HG03378 (cell line): Measurements from ENCODE around the gene ERVW-1.
"Not testable (repeated sequence)": the region's sequence is repeated elsewhere in the genome, so short reads cannot be mapped to it uniquely, and the experiment has no call there.

Experiments used
- ATAC-seq: cut with Tn5 transposase; IDR thresholded peaks from one replicate; pipeline ENCODE4 v1.9.1; 2021; ENCODE audit warnings: mild to moderate bottlenecking, moderate library complexity; ENCODE audit not compliant: unreplicated experiment

ERVW-1 gene

DNA sequence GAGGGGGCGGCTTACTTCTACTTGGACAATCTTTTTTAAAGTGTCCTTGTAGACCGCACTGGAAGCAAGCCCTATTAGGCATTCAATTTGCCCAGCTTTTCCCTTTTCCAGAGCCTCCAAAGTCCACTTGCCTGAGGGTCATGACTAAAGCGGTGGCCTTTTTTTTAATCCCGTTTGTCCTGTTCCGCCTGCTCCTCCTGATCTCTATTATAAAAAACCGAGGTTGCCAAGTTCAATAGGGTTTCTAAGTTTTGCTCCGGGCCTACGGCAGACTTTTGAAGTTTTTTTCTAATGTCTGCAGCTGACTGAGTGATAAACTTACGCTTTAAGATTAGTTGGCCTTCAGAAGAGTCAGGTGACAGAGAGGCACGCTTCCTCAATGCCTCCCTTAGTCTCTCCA is 3.8 kb downstream of the ERVW-1 start:
- ATAC-seq: not testable (repeated sequence)

DNA sequence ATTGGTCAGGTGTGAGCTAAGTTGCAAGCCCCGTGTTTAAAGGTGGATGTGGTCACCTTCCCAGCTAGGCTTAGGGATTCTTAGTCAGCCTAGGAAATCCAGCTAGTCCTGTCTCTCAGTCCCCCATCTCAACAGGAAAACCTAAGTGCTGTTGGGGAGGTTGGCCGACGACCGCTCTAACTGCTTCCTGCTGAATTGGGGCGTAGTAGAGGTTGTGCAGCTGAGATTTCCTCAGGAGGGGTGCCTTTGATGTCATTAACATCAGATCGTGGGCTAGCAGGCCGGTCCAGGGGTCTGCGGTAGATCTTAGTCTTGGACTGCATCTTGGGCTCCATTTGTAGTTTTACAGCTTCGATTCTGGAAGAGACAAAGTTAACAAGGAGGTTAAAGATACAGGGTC is 9.2 kb downstream of the ERVW-1 start:
- not testable (repeated sequence) for ATAC-seq

DNA sequence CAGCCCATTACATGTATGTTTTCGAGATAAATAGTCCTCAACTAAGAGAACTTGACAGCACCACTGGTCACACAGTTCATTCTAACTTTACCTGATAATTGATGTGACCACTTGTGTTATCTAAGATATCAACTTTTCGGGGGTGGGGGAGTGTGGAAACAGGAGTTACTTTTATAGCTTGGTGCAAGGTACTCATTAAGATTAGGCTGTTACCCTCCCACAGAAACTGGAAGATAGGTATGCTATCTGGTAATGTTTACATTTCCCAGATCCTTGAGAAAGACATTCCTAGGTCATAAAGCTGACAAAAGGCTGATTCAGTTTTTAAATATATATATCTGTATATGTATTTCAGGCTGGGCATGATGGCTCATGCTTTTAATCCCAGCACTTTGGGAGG is 11.1 kb downstream of the ERVW-1 start:
- ATAC-seq: no peak

DNA sequence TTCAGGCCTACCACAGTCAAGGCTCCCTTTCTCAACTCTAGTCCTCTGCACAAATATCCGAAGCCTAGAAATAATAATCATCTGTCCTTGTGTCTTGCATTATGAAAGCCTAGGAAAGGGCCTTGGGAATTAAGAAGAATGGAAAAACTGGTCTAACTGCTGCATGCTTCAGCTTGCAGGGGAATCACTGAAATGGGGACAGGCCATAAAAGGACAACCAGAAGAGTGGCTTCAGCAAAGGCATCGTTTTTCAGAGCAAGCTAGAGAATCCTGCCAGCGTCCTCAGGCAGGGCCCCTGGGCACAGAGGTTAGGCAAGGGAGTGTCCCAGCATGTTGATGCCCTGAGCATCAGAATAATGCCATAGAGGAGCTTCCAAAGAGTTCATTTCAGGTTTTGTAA is 13.2 kb downstream of the ERVW-1 start:
- no peak for ATAC-seq

DNA sequence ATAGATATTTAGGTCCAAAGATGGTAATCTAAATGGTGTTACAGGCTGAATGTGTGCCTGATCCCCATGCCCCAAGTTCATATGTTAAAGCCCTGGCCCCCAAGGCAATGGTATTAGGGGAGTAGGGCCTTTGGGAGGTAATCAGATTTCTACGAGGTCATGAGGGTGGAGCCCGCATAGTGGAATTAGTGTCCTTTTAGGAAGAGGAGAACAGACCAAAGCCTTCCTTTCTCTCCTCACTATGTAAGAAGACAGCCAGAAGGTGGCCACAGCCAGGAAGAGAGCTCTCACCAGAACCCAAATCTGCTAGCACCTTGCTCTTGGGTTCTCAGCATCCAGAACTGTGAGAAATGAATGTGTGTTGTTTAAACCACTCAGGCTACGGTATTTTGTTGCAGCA is 15.2 kb downstream of the ERVW-1 start:
- ATAC-seq: no peak

DNA sequence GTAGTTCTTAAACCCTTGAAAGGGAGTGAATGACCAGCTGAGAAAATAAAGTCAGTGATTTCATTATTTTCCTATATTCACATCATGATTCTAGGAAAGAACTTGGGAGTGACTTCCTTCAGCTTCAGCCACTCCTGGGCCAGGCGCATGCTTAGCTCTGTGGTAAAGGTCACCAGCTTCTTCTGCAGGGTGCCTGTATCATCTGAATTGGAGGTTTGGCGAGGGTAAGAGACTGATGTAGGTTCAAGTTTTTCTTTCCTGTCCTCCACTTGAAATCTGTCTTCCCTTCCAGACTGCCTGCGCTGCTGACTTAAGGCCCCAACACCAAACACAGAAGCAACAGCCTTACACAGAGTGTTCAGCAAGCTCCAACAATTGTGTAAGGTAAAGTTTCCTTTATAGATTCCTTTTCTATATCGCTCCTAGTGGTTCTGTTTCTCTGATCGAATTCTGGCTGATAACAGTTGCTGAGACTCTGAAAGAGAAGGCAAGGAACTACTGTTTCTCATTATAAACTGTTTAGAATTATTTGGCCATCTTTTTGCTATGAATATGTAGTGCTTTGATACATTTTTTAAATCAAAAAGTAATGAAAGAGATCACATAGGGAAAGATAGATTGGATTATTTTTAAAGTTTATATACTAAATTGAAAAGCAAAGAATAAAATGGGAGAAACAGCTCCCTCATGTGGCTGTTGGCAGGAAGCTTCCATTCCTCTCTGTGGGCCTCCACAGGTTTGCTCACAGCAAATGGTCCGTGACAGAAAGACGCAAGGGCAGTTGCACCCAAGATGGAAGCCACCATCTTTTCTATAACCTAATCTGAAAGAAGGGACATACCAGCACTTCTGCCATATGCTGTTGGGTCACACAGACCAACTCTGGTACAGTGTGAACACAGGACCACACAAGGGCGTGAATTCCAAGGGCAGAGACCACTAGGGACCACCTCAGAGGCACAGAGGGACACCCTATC is 16.4 kb downstream of the ERVW-1 start:
- peak; percentile 71 for ATAC-seq

DNA sequence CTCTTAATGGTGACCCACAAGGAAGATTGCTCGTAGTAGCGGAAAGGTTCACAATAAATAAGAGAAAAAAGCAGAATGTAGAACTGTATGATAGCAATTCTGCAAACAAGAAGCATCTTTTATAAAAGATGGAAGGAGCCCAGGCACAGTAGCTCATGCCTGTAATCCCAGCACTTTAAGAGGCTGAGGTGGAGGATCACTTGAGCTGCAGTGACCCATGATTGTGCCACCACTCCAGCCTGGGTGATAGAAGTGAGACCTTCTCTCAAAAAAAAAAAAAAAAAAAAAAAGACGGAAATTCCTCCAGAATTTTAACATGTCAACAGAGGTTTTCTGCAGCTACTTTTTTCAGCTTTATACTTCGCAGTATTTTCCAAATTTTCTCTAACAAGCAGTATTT is 17.2 kb downstream of the ERVW-1 start:
- no peak for ATAC-seq

DNA sequence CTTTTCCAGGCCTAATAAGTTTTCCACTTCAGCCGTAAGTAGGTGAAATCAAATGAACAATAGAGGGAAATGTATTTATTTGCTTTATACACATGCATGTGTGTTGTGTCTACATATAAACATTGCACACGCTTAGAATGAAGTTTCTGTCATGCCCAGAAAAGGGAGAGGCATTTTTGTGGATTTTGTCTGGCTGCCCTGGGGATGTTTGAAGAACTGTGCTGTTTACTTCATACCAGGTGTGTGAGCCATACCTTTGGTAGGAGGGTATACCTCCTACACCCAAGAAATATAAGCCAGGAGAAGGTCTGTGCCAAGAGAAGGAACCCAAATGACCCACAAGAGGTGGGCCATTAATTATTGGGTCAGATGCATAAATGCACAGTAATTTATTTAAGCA is 17.6 kb downstream of the ERVW-1 start:
- no peak for ATAC-seq

DNA sequence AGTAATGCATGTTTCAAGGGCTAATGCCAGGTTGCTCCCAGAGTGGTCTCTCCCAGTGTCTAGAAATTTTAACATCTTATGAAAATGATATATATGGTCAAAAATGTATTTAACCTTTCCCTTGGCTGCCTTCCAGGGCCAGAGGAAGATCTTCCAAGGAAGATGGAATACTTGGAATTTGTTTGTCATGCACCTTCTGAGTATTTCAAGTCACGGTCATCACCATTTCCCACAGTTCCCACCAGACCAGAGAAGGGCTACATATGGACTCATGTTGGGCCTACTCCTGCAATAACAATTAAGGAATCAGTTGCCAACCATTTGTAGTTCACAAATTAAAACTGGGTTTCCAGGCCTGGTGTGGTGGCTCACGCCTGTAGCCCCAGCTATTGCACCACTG is 21.5 kb downstream of the ERVW-1 start:
- no peak for ATAC-seq

DNA sequence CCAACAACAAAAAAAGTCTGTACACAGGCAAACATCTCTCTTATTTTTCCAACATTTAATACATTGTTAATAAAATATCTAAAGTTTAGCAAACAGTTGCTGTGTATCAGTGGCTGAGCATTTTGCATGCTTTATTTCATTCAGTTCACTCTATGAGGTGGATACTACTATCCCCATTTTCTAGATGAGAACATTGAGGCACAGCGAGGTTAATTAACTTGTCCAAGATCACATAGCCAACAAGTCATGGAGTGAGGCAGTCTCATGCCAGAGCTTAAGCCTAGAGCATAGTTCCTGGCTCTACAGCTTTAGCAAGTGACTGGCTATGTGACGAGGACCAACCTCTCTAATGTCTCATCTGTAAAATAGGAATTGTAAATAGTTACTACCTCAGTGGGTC is 26.1 kb downstream of the ERVW-1 start:
- no peak for ATAC-seq

DNA sequence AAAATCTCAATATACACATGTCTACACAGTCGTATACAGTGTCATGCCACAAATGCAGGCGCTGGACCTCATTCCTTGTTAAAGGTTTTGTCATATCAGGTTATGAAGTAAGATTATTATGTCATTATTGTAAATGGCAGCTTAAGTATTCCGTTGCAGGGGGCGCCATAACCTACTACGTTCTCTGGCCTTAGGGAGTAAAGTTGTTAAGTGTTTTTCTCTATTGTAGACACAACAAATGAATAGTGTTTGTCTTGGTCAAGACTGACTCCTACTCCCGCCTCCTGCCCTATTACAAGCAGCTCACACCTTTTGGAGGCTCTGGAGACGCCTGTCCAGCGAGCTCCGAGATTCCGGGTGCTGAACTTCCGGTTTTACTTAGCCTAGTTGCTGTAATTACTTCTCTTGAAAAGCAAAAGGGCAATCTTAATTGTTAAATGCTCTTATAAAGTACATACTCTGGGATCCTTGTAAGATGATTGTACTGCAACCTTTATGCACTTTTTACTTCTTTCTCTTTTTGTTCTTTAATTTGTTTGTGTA is 29.5 kb downstream of the ERVW-1 start:
- peak; percentile 50 for ATAC-seq

DNA sequence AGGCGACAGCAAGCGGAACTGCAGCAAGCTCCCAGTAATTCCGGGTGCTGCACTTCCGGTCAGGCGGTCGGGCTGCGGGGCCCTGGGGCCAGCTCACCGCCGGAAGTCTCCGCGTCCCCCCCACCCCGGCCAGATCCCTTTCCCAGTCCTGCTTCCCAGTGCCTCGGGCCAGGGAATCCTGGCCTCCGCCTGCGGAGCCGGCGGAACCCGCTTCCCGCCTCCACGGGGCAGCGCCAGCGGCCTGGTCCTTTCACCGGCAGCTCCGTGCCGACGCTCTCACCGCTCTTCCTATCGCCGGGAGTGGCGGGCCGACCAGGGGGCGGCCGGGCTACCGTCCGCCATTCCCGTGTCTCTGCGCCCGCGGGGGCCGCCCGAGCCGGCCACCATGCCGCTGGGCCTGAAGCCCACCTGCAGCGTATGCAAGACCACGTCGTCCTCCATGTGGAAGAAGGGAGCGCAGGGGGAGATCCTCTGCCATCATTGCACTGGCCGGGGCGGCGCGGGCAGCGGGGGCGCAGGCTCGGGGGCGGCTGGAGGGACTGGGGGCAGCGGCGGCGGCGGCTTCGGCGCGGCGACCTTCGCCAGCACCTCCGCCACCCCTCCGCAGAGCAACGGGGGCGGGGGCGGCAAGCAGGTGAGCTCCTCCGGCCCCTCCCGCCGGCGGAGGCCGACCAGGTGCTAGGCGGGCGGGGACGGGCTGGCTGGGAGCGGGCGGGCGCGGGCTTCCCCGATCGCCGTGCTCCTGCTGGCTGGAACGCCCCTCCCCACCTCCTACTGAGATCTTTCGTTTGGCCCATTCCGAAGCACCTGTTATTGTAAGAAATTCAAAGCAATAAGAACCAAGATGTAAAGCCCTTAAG is 30.2 kb downstream of the ERVW-1 start, which contains the start of gene GATAD1:
Gene GATAD1, plus strand, starts transcription at position 138 of the 860 bp plus-strand sequence. Its CDS starts 248 bp downstream, at position 386.
- peak; percentile 89 for ATAC-seq

DNA sequence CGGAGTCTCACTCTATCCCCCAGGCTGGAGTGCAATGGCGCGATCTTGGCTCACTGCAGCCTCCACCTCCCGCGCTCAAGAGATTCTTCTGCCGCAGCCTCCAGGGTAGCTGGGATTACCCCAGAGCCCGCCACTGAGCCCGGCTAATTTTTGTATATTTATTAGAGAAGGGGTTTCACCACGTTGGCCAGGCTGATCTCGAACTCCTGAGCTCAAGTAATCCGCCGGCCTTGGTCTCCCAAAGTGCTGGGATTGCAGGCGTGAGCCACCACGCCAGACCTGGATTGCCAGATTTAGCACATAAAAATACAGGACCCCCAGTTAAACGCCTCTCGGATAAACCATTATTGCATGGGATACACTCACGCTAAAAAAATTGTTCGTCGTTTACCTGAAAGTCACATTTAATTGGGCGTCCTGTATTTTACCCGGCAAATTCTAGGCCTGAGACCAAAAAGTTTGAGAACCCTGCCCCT is 30.8 kb downstream of the ERVW-1 start:
- ATAC-seq: no peak

DNA sequence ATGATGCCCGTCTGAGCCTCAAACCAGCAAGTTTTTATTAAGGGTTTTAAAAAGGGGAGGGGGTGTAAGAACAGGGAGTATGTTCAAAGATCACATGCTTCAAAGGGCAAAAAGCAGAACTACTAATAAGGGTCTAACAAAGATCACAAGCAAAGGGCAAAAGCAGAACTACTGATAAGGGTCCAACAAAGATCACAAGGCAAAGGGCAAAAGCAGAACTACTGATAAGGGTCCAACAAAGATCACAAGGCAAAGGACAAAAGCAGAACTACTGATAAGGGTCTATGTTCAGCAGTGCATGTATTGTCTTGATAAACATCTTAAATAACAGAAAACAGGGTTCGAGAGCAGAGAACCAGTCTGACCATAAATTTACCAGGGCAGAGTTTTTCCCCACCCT is 35.0 kb downstream of the ERVW-1 start:
- not testable (repeated sequence) for ATAC-seq

DNA sequence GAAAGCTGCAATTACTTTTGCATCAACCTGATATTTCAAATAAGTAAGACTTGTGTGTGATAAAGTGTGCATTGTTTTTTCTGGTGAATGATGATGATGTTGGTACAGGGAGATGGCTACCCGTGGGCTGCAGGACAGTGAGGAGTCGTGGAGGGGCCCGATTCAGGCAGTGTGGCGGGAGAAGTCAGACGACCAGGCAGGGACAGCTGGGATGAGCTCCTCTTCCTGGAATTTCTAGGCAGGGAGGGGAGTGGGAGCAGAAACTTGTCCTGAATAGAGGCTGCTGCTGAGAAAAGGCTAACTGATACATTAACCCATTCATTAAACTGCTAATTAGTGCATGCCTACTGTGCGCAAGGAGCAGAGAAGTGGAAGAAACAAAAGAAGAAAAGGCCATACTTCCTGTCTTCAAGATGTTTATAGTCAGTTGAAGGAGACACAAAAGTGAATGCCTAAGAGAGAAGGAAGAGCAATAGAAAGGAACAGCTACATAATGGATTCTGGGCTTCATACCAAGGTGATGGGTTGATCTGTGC is 39.7 kb downstream of the ERVW-1 start:
- no peak for ATAC-seq

DNA sequence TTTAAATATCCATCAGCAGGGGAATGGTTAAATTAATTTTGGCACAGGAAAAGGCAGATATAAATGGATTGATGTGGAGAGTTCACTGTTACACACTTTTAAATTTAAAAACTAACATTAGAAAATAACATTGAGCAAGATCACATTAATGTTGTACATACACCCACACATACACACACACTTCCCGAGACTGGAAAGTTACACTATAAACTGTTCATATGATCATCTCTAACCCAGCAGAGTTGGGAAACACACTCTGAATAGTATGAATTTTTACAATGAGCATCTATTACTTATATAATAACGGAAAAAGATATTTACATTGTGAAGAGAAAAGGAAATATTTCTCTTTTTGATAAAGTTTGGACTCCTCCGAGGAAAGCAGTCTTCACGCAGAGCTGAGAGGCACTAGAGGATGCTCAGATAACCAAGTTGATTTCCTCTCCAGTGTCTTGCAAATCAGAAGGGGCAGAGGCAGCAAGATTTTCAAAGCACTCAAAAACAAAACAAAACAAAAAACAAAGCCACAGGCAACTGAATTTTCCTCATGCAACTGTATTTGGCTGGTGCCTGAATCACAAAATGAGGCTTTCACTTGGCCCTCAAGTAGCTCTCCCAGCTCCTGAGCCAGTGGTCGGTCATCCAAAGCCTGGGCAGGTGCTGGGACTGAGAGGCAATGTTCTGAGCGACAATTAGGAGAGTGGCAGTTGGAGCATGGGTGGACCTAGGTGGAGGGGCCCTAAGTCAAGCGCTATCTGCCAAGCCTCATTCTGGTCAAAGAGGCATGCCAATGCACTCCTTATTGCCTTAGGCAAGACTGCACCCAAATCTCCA is 40.9 kb downstream of the ERVW-1 start:
- no peak for ATAC-seq

DNA sequence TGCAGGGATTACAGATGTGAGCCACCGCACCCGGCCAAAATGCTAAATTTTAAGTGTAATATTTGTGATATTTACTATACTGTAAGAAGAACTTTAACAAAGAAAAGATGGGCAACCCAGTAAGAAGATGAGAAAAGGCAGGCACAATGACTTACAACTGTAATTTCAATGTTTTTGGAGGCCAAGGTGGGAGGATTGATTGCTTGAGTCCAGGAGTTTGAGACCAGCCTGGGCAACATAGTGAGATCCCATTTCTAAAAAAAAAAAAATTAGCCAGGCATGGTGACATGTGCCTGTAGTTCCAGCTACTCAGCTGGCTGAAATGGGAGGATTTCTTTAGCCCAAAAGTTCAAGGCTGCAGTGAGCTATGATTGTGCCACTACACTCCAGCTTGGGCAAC is 42.2 kb downstream of the ERVW-1 start:
- ATAC-seq: no peak

DNA sequence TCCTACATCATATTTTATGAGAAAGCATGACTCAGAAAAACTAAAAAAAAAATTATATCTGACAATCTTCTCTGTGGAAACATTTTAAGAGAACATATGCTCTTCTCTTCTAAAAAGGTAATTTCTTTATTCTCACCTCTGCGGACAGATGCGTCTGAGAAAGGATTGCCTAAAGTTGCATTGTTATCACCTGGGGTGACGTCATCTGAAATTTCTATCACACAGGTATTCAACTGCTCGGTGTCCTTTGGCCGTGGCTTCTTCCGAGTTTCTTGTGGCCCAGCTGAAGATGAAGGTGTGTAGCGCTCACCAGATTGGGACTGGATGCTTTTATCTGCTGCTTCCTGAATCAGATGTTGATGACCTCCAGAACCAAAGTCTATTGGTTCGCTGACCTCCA is 44.7 kb downstream of the ERVW-1 start:
- ATAC-seq: no peak

DNA sequence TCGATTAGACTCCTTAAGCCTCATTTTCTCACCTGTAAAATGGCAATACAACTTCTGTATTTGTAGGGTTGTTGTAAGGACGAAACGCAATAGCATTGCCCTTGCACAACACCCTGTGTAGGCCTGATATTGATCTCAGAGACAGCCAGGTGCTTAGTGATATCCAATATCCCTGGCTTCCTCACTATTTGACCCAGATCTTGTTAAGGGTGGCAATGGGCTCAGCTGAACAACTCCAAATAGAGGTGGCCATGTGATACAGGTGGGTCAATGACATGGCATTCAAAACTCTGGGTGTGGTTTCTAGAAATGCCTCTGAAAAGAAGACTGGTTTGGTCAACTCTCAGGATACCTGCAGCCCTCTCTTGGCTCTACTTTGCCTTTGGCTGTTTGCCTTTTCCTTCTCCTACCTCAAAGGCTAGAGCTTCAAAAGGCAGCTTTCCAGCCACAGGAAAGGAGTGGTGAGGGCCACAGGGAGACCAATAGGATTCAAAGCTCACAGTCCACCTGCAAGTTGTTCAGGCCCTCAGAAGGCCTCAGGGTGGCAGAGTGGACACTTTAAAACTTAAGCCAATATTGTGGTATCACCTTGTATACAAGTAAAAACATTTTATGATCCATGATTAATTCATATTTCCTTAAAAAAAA is 45.3 kb downstream of the ERVW-1 start:
- no peak for ATAC-seq

DNA sequence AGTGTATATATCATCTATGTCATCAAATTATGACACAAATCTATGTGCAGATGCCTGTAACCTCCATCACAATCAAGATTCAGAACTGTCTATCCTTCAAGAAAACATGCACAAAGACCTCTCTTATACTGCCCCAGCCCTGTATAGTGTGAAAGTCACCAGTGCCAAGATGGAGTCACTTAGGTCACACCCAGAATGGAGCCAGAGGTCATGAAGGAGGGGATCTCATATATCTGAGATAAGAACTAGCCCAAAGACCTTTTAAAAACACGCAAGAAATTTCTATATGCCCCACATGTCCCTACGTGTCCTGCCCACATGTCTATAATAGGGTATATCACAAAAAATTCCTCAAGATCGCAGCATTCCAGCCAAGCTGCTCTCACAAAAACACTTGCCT is 50.6 kb downstream of the ERVW-1 start:
- no peak for ATAC-seq
